ENCODE data around the gene MAP4K1.
"Not testable (repeated sequence)": the region's sequence is repeated elsewhere in the genome, so short reads cannot be mapped to it uniquely, and the experiment has no call there.

MAP4K1 gene

DNA sequence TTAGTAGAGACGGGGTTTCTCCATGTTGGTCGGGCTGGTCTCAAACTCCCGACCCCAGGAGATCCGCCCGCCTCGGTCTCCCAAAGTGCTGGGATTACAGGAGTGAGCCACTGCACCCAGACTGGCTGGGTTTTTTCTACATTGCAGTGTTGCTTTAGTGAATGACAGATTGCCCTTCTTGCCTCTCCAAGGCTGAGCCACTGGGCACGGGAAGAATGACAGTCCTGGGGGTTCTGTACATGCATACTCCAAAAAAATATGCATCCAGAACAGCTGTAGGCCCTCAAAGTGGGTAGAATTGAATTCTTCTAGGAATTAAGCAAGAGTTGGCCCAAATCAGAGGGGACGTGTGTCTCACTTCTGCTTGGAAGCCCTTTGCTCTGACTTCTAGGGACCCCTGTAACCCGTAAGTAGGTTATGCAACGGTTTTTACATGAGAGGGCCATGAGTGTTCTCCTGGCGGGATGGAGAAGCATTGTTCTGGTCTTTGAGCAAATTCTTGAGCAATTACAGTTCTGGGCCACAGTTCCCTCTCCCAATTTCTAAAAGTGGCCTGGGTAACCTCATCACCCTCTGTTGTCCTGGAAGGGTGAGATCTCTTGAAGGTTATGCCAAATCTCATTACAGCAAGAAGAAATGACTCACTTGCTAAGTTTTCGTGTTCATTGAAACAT is 33.3 kb upstream of the MAP4K1 start:
- DNase-seq = no peak

DNA sequence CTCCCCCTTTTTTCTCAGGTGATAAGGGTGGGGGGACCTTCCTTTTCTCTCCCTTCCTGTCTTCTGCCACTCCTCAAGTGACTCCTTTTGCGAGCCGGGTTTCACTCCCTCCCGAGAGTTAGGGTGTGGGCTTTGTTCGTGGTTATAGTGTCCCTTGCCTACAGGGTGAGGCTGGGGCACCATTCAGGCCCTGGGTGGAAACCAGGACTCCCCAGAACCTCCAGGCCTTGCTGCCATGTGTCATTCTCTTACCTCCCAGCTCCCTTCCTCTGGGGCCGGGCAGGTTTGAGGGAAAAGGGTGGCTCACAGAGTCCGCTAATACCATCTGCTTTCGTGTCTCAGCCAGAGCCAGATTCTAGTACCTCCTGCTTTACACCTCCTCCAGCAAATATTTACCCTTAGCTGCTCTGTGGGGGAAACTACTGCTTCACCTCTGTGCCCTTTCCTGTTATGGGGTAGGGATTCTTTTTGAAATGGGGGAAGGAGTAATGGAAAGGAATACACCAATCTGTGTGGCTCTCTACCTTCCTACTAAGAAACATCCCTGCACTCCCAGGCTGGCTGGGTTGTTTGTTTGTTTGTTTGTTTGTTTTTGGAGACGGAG is 32.5 kb upstream of the MAP4K1 start:
- DNase-seq = no peak

DNA sequence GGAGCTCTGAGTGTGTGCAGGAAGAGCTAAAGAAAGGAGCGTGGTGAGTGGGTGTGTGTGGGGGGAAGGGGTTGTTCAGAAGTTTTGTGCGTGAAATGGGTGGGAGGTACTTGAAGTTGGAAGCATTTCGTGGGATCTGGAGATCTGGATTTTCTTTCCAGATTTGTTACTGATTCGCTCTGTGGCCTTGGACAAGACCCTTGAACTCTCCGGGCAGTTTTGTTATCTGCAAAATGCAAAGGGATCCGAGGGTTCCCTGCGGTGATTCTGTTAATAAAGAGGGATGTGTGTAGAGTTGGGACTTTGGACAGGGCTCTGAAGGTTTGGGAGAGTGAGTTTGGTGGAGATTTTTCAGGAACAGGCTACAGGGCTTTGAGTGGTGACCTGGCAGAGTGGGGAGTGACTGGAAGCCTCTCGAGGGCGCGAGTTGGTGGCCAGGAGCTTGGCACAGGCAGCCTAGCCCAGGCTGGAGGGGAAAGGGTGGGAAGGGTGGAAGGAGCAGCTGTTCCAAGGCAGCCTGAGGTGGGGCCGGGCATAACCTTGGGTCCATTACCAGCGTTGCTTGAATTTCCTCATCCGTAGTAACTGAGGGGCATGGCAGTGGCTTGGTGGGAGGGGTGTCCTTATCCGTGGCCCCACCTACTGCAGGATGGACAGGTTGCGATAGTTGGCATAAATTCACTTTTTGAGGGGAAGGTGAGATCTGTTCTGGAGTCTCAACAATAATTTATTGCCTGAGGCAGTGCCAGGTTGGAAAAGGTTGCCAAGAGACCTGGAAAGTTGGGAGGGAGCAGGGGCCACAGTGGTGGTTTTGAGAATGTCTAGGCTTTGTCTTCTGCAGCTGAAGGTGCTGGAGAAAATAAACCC is 31.8 kb upstream of the MAP4K1 start:
- DNase-seq = no peak

DNA sequence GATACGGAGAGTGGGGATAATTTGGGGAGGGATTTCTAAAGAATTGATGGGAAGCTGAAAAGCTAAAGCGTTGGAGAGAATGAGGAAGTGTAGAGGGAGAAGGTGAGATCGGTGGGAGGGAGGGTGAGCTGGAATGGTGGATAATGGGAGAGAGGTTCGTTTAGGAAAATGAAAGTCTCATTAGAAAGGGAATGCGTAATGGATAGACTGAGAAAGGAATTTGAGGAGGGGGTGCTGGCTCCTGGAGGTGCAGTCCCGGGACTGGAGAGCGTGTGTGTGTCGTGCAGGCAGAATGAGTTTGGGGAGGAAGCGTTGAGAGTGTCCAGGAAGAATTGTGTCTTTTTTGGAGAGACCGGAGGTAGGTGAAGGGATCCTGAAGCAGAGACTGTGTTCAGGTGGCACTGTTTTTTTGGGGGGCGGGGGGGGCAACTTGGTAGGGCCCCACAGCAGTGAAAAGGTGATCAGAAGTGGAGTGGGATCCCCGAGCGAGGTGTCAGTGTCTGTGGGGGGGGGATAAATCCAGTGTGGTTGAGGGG is 31.1 kb upstream of the MAP4K1 start:
- DNase-seq = no peak

DNA sequence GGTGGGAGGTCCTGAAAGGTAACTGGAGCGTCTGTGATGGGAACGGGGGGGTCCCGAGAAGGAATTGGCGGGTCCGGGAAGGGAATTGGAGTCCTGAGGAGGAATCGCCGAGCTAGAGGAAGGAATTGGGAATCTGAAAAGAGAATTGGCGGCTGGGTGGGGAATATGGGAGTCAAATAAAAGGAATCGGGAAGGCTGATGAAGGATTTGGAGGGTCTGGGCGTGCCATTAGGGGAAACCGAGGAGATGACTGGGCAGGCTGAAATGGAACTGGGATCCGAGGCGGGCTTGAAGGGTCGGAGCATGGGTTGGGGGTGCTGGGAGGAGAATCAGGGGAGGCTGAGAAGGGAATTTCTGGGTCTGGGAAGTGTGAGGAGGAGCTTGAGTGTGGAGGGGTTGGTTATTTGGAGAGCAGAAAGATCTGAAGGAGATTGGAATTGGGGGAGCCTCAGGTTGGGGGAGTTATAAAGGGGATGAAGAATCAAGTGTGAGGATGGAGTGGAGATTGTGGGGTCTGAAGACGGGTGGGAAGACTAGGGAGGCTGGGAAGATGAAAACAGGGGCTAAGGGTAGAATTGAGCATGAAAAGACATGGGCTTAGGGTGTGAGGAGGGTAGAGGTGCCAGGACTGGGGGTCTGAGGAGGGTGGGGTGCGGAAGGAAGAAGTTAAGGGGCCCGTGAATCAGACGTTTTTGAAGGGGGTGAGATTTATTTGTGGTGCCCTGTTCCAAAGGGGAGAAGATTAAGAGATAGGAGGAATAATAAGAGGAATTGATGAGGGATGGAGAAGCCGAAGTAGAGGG is 30.4 kb upstream of the MAP4K1 start:
- DNase-seq = no peak

DNA sequence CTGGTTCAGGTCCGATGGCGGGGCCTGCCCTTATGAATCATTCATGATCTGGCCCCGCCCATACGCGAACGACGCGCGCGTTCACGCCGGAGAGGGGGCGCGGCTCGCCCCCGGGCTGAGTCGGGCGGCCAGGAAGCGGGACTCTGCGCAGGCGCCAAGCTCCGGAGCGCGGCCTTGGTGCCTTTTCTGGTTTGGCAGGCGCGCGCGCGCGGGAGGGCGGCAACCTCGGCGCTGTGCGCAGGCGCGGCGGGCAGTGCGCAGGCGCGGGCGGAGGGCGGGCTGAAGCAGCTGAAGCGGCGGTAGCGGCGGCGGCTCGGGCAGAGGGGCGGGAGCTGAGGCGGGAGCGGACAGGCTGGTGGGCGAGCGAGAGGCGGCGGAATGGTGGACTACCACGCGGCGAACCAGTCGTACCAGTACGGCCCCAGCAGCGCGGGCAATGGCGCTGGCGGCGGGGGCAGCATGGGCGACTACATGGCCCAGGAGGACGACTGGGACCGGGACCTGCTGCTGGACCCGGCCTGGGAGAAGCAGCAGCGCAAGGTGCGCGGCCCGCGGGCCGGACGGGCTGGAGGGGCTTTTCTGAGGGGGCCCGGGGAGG is 29.7 kb upstream of the MAP4K1 start, which contains the start of gene ACTN4:
Gene ACTN4, plus strand, starts transcription at position 282 of the 598 bp plus-strand sequence. Its CDS starts 97 bp downstream, at position 379.
- peak; percentile 97 to 100 (median 100) for DNase-seq

DNA sequence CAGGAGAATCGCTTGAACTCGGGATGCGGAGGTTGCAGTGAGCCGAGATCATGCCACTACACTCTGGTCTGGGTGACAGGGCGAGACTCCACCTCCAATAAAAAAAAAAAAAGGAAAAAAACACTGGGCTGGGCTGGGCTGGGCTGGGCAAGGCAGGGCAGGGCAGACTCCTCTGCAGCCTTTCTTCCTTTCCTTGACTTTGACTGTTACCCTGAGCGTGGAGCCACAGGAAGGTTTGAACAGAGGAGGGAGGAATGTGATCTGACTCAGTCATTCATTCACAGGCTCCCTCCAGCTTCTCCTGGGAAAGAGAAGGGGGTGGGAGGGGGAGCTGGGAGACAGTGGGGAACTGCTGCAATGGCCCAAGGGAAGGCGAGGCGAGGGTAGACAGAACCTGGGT is 27.0 kb upstream of the MAP4K1 start:
- DNase-seq = no peak

DNA sequence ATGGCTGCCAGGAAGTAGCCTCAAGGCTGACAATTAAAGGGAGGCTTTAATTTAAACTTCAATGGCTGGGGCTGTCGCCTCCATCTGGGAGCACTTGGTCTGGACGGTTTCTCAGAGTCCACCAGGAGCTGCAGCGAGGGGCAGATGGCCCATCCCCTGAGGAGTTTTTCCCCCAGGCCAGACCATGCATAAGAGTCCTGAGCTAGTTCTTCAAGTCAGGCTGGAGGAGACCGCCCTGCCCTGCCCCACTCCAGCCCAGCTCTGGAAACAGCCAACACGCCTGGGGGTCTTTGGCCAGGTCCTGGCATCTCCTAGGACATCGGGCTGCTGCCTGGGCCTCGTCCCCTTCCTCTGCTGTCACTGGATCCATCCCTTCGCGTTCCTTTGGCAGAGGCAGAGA is 24.4 kb upstream of the MAP4K1 start:
- DNase-seq = no peak

DNA sequence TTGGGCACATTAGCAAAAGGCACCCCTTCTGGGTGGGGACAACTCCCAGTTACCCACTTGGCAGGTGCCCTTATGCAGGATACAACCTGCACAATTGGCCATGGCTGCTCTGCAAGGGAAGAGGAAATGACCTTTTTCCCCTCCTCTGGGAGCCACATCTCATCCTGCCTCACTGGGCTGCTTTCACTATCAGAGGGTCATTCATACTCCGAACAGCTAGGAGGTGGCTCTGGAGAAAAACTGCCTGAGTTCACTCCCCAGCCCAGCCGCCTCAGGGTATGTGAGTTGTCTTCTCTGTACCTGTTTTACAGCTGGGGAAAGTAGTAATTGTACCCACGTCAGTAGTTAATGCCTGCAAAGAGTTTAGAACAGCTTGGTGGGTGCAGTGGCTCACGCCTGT is 22.6 kb upstream of the MAP4K1 start:
- no peak for DNase-seq

DNA sequence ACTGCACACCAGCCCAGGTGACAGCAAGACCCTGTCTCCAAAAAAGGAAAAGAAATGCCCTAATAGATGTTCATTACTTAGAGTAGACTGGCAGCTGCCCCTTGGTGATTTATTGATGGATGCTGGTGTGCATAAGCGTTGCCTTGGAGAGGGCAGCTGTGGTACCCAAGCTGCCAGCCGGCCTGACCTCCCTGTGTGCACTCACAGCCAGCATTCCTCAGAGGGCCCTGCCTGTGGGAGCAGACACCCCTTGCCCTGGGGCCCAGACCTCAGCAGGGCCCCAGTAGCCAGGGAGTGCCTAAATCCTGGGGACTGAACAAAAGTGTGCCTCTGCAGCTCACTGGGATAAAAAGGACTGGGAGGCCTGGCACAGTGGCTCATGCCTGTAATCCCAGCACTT is 21.9 kb upstream of the MAP4K1 start:
- DNase-seq = no peak

DNA sequence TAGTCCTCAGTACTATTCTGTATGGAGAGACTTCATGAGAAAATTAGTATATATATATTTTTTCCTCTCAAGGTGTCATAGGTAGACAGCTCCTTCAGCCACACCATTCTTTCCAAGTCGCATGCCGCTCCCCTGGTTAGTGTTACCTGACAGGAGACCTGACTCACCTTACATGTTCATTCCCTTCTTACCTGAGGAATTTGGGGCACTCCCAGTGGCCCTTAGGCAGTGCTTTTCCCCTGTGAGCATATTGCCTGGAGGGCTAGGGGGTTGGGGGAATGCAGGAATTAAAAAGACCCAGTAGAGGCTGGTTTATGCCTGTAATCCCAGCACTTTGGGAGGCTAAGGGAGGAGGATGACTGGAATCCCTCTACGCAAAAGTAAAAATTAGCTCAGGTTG is 20.7 kb upstream of the MAP4K1 start:
- no peak for DNase-seq

DNA sequence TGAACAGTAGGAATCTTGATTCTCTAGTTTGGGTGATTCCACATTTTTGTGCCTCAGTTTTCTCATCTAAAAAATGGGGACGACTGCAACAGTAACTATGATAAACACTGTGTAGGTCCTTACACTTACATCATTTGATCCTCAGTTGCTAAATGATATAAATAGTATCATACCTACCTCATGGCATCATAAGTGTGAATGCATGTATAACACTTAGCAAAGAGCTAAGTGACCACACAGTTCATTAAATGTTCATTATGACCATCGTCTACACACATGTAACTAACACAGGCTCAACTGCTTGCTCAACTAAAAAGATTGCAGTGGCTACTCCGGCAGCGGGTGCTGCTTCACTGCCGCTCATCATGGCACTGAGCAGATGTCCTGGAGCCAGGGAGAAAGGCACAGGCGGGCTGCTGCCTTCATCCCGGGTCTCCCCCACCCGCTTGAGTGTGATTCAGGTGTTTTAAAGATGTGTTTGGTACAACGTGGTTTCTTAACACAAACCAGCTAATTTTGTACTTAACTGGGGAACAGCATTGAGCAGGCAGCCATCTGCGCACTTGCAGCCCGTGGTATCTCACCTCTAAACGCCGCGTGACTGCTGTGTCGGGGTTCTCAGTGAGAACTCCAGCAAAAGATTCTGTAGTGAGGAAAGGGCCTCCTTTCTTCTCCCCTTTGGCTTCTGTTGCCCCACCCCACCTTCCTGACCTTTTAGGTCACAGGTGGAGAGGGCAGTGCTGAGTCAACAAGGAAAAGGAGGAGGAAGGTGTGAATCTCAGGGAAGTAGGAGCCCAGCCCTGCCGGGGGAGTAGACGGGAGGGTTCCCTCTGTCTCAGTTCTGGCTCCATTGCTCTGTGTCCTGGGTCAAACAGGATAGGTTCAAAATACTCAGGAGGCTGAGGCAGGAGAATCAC is 18.0 kb upstream of the MAP4K1 start:
- DNase-seq = no peak

DNA sequence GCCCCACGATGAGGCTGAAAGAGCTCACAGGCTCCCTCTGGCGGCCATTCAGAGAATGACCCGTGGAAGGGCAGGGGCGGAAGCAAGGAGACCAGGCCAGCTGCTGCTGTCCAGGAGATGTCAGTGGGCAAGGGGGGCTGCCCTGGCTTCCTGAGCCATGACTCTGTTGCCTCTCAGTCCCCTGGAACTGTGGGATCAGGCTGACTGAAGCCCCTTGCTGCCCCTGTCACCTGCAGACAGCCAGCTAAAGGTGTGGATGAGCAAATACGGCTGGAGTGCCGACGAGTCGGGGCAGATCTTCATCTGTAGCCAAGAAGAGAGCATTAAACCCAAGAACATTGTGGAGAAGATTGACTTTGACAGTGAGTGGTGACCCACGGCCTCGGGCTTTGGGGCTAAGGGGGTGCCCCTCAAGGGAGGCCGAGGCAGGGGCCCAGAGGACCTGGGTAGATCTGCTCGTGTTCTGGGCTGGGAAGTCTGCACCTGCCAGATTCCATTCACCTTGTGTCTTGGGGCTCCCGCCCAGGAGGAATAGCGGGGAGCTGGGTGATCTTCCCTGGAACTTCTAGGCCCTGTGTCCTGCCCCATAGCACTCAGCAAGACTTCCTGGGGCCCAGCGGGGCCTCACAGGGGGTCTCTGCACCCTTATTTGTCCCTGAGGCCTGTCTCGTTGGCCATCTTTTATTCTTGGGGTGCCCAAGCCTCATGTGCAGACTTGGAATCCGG is 17.2 kb upstream of the MAP4K1 start:
- peak; percentile 43 to 64 (median 61) for DNase-seq

DNA sequence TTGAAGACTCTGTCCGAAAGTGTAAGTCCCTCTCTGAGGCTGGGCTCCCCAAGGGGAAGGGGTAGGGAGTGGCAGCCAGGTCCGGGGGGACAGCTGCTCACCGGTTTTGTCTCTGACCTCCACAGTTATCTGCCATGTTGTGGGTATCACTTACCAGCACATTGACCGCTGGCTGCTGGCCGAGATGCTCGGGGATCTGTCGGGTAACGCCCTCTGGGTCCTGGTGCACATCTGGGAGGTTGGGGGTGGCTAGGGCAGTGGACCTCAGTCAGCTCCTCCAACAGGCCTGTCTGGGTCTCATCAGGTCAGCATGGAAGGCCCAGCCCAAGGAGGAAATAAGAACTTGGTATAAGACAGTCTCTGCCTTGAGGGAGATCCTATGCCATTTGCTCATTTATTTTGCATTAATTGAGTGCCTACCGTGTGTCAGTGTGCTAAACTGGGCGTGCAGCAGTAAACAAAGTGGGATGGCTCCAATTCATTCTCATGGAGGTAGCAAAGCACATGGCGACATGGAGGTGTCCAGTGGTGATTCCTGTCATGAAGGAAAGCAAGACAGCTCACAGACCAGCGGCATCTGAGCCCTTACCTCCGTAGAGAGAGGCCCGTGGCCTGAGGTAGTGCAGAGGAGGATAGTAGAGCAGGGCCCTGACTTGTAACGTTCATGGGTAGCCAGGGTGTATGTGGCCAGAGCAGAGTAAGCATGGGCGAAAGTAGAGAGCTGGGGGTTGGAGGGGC is 14.9 kb upstream of the MAP4K1 start:
- no peak for DNase-seq

DNA sequence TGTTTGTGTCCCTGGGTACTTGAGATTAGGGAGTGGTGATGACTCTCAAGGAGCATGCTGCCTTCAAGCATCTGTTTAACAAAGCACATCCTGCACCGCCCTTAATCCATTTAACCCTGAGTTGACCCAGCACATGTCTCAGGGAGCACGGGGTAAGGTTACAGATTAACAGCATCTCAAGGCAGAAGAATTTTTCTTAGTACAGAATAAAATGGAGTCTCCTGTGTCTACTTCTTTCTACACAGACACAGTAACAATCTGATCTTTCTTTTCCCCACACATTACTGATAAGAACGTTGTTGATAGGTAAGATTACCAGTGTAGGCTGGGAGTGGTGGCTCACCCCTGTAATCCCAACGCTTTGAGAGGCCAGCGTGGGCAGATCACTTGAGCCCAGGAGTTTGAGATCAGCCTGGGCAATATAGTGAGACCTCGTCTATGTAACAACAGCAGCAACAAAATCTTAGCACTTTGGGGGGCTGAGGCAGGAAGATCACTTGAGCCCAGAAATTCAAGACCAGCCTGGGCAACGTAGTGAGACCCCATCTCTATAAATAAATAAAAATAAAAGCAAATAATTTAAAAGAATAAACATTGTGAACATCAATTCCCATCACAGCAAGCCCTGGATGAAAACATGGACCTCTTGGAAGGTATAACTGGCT is 14.2 kb upstream of the MAP4K1 start:
- not testable (repeated sequence) for DNase-seq

DNA sequence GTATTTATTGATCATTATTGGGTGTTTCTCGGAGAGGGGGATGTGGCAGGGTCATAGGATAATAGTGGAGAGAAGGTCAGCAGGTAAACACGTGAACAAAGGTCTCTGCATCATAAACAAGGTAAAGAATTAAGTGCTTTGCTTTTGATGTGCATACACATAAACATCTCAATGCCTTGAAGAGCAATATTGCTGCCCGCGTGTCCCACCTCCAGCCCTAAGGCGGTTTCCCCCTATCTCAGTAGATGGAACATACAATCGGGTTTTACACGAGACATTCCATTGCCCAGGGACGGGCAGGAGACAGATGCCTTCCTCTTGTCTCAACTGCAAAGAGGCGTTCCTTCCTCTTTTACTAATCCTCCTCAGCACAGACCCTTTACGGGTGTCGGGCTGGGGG is 13.5 kb upstream of the MAP4K1 start:
- DNase-seq = not testable (repeated sequence)

DNA sequence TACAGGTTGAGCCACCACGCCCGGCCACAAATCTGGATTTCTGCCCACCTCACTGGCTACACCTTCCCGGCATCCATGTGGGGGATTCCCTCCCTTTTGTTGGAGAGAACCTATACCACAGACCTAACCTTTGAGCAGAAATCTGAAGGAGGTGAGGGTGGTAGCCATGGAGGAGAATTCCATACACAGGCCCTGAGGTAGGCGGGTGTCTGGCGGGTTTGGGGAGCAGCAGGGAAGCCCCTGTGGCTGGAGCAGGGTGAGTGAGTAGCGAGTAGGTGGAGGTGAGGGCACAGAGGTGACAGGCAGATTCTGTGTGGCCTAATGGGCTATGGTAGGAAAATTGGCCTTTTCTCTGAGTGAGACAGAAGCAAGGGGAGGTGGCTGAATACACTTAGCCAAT is 11.8 kb upstream of the MAP4K1 start:
- DNase-seq = no peak

DNA sequence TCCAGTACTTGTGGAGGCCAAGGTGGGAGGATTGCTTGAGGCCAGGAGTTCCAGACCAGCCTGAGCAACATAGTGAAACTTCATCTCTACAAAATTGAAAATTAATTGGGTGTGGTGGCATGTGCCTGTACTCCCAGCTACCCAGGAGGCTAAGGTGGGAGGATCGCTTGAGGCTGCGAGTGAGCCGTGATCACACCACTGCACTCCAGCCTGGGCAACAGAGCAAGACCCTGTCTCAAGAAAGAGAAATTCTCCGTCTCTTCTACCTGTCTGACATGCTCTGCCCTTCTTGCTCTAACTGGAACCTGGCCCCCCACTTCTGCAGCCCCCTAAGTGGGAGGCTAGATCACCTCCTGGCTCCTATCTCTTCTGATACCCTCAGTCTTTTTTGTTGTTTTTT is 8.6 kb upstream of the MAP4K1 start:
- DNase-seq = no peak

DNA sequence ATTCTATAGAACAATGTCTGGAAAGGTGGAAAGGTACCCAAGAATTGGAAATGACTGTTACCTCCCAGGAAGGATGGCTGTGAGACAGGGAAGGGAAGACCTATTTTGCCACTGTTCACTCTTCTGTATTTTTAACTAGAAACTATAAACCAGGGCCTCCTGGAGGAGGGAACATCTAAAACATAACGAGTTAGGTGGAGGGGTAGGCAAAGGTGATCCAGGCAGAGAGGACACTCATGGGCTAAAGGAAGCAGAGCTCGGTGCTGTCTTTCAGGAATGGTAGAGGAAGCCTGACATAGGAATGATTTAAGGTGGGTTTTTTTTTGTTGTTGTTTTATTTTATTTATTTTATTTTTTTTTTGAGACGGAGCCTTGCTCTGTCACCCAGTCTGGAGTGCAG is 7.1 kb upstream of the MAP4K1 start:
- no peak for DNase-seq

Measured in T-helper 2 cell (primary cell).